ENCODE measurements around the gene NTHL1. TPM values are rescaled to one million over a fixed set of nuclear protein-coding genes. Genes with fewer than 3 reads are reported as not detected.

The NTHL1 gene
- total RNA-seq, 1 donor from 2014 or later, result 28.5 TPM

DNA sequence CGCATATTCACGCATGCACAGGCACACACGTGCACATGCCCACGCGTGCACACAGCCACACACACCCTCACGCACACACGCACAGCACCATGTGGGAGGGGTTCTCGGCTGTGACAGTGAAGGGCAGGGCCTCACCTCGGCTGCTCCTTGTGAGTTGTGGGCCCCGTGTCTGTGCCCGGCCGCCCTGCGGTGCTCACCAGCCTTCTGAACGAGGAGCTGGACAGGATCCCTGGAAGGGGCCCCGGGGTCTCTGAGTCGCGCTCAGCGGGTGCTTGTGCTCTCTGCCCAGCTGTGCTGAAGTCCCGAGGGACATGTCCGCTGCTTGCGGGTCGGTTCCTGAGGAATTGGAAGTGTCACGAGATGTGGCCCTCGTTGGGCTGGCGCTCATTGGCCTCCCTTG, 16.2 kb upstream of the NTHL1 start:
- Histone ChIP-seq H3K4me3 (no peak overlapping the region), H3K27me3 (no peaks in the 10 kb centered on the region), H3K4me1 (no peaks in the 10 kb centered on the region), H3K9me3 (no peaks in the 10 kb centered on the region), H3K36me3 (peaks cover 0 to 76% of the 10 kb centered on the region in 2 donors), H3K27ac (no peak overlapping the region)
- DNase-seq (ENCODE audit: extremely low spot score in 2 of 2), result no peak
- intact Hi-C loops (cut with DNase I), result no loop called here
- no peak for TF ChIP-seq POLR2A (IDR thresholded peaks at IDR 0.05)
- TF ChIP-seq POLR2AphosphoS5 (IDR thresholded peaks at IDR 0.05; ENCODE audit: insufficient read depth in 1 of 2, low read depth in 1 of 2), result no peak
- TF ChIP-seq, protein P1, sequence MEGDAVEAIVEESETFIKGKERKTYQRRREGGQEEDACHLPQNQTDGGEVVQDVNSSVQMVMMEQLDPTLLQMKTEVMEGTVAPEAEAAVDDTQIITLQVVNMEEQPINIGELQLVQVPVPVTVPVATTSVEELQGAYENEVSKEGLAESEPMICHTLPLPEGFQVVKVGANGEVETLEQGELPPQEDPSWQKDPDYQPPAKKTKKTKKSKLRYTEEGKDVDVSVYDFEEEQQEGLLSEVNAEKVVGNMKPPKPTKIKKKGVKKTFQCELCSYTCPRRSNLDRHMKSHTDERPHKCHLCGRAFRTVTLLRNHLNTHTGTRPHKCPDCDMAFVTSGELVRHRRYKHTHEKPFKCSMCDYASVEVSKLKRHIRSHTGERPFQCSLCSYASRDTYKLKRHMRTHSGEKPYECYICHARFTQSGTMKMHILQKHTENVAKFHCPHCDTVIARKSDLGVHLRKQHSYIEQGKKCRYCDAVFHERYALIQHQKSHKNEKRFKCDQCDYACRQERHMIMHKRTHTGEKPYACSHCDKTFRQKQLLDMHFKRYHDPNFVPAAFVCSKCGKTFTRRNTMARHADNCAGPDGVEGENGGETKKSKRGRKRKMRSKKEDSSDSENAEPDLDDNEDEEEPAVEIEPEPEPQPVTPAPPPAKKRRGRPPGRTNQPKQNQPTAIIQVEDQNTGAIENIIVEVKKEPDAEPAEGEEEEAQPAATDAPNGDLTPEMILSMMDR (IDR thresholded peaks at IDR 0.05), result no peak

GRCh38 chr16:2062801-2063200, 15.2 kb upstream of the NTHL1 start:
- Histone ChIP-seq H3K9me3 (no peaks in the 10 kb centered on the region), H3K4me1 (no peaks in the 10 kb centered on the region), H3K27me3 (no peaks in the 10 kb centered on the region), H3K36me3 (peaks cover 0 to 78% of the 10 kb centered on the region in 2 donors), H3K4me3 (no peak overlapping the region), H3K27ac (no peak overlapping the region)
- intact Hi-C loops (cut with DNase I), result no loop called here
- TF ChIP-seq, protein P1 (IDR thresholded peaks at IDR 0.05), result no peak
- TF ChIP-seq POLR2AphosphoS5 (IDR thresholded peaks at IDR 0.05; ENCODE audit: insufficient read depth in 1 of 2, low read depth in 1 of 2) (no peak), POLR2A (IDR thresholded peaks at IDR 0.05) (no peak)
- no peak for DNase-seq (ENCODE audit: extremely low spot score in 2 of 2)

- no peak overlapping the region for H3K4me3 ChIP-seq
- H3K9me3 ChIP-seq, result no peaks in the 10 kb centered on the region
- no peak overlapping the region for H3K27ac ChIP-seq
- DNase-seq (ENCODE audit: extremely low spot score in 2 of 2), result no peak
- H3K4me1 ChIP-seq, result no peaks in the 10 kb centered on the region
- TF ChIP-seq POLR2A (IDR thresholded peaks at IDR 0.05), result no peak
- no peak for TF ChIP-seq POLR2AphosphoS5 (IDR thresholded peaks at IDR 0.05; ENCODE audit: insufficient read depth in 1 of 2, low read depth in 1 of 2)
- TF ChIP-seq, protein P1 (IDR thresholded peaks at IDR 0.05), result no peak
- H3K36me3 ChIP-seq, result peaks cover 0 to 79% of the 10 kb centered on the region in 2 donors
- H3K27me3 ChIP-seq, result no peaks in the 10 kb centered on the region
- intact Hi-C loops (cut with DNase I), result no loop called here
Observed at GRCh38 chr16:2061526-2061925, 13.9 kb upstream of the NTHL1 start.

DNA sequence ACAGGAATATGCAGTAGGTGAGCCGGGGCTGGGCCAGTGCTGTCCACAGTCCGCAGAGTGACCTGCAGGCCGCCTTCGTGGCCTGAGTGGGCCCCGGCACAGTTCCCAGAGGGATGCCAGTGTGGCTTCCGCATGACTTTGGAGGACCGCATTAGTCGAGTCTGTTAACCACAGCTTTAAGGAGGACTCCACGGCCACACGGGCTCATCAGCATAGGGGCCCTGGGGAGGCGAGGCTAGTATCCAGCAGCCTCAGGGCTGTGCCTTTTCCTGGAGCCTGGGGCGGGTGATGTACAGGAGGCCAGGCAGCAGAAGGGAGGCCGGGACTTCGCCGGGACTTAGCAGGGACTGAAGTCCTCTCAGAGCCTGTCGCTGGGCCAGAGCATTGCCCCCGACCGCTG, 13.4 kb upstream of the NTHL1 start:
- no peak overlapping the region for H3K27ac ChIP-seq
- peaks cover 0 to 77% of the 10 kb centered on the region in 2 donors for H3K36me3 ChIP-seq
- no peaks in the 10 kb centered on the region for H3K9me3 ChIP-seq
- DNase-seq (ENCODE audit: extremely low spot score in 2 of 2), result no peak
- no peak for TF ChIP-seq POLR2AphosphoS5 (IDR thresholded peaks at IDR 0.05; ENCODE audit: insufficient read depth in 1 of 2, low read depth in 1 of 2)
- TF ChIP-seq, protein P1 (IDR thresholded peaks at IDR 0.05), result no peak
- TF ChIP-seq POLR2A (IDR thresholded peaks at IDR 0.05), result no peak
- H3K4me3 ChIP-seq, result no peak overlapping the region
- intact Hi-C loops (cut with DNase I), result no loop called here
- H3K27me3 ChIP-seq, result no peaks in the 10 kb centered on the region
- H3K4me1 ChIP-seq, result no peaks in the 10 kb centered on the region

DNA sequence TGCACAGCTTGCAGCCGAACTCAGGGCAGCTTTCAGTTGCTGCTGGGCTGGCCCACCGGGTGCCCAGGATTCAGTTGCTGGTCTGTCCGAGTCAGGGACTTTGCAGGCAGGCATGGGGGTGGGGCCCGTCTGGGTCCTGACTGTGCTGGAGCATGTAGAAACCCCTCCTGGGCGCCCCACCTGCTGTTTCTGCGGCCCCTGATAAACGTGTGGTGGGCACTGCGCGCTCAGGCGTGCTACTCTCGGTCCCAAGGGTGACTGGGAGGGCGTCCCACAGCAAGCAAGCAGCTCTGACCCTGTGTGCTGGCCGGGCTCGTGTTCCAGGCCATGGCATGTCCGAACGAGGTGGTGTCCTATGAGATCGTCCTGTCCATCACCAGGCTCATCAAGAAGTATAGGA, 12.7 kb upstream of the NTHL1 start:
- DNase-seq (ENCODE audit: extremely low spot score in 2 of 2), result no peak
- Histone ChIP-seq H3K27ac (no peak overlapping the region), H3K4me1 (no peaks in the 10 kb centered on the region), H3K27me3 (no peaks in the 10 kb centered on the region), H3K36me3 (peaks cover 0 to 70% of the 10 kb centered on the region in 2 donors), H3K9me3 (no peaks in the 10 kb centered on the region), H3K4me3 (no peak overlapping the region)
- intact Hi-C loops (cut with DNase I), result no loop called here
- TF ChIP-seq, protein P1 (IDR thresholded peaks at IDR 0.05), result no peak
- TF ChIP-seq POLR2A (IDR thresholded peaks at IDR 0.05) (no peak), POLR2AphosphoS5 (IDR thresholded peaks at IDR 0.05; ENCODE audit: insufficient read depth in 1 of 2, low read depth in 1 of 2) (no peak)

Data from vagina (tissue), 2 donors.